Anterior cingulate cortex (tissue), 58 donors: ENCODE measurements around the gene CDH20.

Experiments used
- DNase-seq, 58 donors: peaks; one replicate each; lab custom pipeline; 2025; lab: John Stamatoyannopoulos, UW

CDH20 gene

DNA sequence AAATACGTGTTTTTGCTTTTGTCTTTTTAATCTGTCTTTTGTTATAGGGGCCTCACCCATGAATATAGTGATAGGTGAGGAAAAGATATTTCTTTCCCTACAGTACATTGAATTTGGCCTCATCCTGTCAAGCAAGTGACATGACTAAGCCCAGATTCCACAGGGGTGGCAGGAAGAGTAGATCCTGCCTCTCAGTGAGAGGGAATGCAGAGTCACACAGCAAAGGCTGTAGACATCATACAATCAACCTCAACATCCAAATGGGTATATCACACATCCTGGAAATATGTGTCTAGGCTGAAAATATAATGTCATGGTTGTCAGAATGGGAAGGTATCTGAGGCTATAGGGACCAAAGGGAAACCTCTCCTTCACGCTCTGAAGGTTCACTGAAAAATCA lies 269.6 kb downstream of the CDH20 start:
- DNase-seq, result no peak
